GM21515 (cell line): Measurements from ENCODE around the gene UNC93B1.
"Not testable (repeated sequence)": the region's sequence is repeated elsewhere in the genome, so short reads cannot be mapped to it uniquely, and the experiment has no call there.

Experiments
- ATAC-seq: cut with Tn5 transposase; IDR thresholded peaks from one replicate; pipeline ENCODE4 v1.9.1; 2021; ENCODE audit not compliant: unreplicated experiment

Gene UNC93B1

DNA sequence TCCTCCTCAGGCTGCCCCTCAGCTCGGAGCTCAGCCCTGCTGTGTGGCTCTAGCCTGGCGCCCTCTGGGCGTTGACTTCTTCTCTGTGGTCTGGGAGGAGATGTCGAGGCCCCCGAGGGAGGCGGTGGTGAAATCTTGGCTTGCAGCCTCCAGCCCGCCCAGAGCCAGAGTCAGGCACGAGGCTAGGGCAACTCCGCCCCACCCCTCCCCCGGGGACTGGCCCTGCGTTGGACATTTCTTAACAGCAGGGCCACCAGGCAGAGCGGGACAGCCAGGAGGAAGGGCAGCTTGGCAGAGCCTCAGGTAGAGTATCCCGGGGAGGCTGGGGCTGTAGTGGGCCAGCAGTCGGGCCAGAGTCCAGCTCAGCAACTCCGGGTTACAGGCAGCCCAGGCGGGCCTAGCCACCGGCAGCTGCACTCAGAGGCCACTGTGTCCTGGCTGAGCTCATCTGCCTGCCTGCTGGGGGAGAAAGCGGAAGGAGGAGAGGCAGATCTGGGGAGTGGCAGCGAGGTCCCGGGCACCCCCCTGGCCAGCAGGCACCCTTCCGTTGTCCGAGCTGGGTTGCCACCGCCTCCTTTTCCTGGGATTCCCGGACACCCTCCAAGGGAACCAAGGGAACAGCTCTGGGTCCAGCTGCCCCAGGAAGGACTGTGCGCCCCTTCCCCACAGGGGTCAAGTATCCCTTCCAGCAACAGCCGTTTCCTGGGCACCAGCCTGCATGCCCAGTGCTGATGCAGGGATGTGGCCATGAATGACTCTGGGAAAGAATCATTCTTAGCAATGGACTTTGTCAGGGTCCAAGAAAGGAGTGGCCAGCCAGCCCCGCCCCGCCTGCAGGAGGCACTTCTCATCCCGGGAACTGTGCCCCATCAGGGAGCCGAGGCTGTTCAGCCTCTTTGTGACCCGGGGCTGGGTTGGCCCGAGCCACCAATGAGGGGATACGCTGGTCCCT lies 6.5 kb upstream of the UNC93B1 start, which contains the start of gene ALDH3B1:
TSS of gene ALDH3B1 (plus strand) at position 238 of the 952 bp plus-strand sequence. CDS start 4,971 bp downstream, outside the sequence.
- ATAC-seq: no peak

DNA sequence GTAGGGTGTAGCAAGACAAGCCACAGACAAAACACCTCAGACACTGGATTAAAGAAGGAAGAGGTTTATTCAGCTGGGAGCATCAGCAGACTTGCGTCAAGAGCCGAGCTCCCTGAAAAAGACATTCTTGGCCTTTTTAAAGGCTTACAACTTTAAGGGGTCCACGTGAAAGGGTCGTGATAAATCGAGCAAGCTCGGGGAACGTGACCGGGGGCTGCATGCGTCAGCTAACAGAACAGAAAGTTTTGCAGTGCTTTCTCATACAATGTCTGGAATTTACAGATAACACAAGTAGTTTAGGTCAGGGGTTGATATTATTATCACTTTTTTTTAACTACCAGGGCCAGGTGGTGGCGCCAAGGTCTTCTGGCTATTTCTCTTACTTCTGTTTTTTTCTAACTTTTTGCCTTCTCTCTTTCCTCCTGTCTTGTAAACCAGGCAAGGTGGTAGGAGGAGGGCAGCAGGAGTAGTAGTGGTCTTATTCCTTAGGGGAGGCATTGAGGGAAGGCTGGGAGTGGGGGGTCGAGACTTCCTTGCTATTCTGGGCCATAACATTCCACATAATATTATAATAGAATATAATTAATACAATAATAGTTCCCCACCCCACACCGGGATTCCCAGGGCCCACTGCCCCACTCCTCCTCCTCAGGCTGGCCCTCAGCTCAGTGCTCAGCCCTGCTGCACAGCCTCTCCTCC lies 5.6 kb upstream of the UNC93B1 start:
- ATAC-seq: no peak

- ATAC-seq: no peak
Observed at GRCh38 chr11:68008381-68009337, 4.8 kb upstream of the UNC93B1 start.

GRCh38 chr11:68007498-68008380 lies 3.8 kb upstream of the UNC93B1 start:
- no peak for ATAC-seq

GRCh38 chr11:68006606-68007166 lies 2.8 kb upstream of the UNC93B1 start:
- no peak for ATAC-seq

DNA sequence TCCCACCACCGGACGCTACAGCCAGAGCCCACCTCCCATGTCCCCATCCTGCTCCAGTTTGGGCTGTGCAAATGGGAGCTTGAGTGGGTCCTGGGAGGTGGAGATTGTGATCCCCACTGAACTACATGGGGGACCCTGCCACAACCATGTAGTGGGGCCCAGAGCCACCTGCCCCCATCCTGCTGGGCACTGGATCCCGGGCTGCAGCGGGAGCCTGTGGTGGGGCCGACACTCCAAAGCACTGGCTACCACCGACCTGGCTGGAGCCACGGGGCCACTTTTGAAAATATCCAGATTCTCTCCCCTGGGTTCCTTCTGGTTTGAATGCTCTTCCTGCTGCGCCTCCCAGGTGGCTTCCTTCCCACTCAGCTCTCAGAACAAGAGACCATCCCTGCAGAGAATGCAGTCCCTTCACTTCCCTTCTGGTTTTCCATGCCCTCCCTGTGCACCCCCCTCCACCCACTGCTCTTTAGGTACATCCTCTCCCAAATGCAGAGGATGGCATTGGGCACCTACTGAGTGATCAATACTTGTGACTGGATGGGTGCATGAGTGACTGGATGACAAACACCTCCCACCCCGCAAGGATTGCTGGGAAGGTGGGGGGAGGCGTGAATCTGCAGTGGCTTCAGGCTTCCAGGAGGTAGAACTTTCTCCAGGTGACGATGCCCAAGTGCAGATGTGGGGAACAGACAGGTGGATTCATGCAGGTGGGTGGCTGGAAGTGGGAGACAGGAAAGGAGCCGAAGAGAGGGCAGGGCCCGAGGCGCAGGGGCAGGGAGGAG lies 846 bp upstream of the UNC93B1 start:
- no peak for ATAC-seq

- ATAC-seq: peak; percentile 34
Observed at GRCh38 chr11:68002938-68003845, 705 bp downstream of the UNC93B1 start.

GRCh38 chr11:68002575-68002937 lies 1.3 kb downstream of the UNC93B1 start:
- peak; percentile 28 for ATAC-seq

GRCh38 chr11:67999704-68000103 lies 4.2 kb downstream of the UNC93B1 start:
- ATAC-seq: no peak

DNA sequence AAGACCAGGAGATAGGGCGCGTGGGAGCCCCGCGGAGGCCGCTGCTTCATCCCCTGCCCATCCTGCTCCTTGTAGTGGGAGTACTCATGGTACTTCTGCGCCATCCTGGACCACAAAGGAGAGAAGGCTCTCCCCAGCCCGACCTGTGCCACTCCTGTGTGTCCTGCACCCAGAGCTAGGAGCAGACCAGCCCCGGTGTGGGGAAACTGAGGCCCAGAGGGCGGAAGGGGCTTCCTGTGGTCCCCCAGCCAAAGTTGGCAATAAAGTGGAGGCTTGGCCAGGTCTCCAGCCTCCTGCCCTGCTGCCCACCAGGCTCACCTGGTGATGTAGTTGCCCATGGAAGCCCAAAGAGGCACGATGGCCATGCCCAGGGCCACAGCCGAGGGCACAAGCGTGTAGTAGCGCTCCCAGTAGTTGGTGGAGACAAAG lies 4.7 kb downstream of the UNC93B1 start:
- no peak for ATAC-seq

DNA sequence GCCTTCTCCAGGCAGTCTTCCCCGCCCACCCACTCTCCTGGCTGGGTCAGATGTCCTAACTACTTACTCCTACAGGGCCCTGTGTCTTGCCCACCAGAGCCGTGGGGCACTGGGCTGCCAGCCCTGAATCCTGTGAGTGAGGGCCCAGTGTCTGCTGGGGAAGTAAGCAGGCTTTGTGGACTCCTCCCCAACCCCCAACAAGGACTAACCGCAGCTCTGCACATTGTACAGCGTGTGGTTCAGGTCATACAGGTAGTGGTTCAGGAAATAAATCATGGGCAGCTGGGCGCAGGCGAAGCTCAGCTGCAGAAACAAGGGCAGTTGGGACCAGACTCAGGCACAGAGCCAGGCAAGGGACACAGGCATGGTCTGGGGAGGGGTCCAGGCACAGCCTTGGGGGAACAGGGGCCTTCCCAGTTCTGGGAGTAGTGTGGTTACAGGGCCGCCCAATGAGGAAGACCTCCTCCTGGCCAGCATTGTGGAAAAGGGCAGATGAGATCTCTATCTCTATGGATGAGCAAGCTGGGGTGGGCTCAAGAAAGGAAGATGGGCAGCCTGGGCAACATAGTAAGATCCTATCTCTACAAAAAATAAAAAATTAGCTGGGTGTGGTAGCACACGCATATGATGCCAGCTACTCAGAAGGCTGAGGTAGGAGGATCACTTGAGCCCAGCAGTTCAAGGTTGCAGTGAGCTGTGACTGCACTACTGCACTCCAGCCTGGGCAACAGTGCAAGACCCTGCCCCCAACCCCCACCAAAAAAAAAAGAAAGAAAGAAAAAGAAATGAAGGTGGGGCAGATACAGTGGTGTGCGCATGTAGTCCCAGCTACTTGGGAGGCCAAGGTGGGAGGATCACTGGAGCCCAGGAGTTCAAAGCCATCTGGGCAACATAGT lies 5.5 kb downstream of the UNC93B1 start:
- ATAC-seq: no peak

- no peak for ATAC-seq
Observed at GRCh38 chr11:67997475-67997921, 6.4 kb downstream of the UNC93B1 start.

- no peak for ATAC-seq
Observed at GRCh38 chr11:67996622-67997474, 7.0 kb downstream of the UNC93B1 start.

- no peak for ATAC-seq
Observed at GRCh38 chr11:67996051-67996450, 7.8 kb downstream of the UNC93B1 start.

DNA sequence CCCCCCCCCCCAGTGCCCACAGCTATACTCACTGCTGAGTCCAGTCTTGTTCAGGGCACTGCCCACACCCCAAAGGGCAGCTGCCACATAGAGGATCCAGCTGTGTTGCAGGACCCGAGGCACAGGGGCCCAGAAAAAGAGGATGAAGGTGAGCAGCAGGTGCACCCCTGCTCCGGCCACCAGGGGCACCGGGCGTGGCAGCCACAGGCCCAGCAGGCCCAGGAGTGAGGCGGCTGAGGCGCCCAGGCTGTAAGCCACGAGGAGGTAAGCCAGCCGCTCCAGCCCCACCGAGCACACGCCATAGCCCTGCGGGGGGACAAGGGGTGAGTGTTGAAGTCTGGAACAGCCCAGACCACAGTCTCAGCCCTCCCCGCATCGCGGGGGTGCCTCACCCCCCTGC lies 8.3 kb downstream of the UNC93B1 start:
- not testable (repeated sequence) for ATAC-seq

DNA sequence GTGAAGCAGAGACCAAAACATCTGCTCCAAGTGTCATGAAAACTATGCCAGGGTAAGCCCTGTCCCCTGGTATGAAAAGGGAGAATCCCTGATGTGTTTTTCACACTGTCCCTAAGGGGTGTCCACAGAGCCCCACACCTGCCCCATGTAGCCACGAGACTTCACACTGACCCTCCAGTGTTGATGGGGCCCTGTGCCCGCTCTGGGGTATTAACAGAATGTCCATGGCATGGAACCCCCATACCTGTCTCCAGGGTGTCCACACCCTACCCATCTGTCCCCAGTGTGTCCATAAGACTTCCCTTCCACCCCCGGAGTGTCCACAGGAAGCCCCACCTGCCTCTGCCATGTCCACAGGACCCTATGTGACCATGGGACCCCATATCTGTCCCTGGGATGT lies 8.8 kb downstream of the UNC93B1 start:
- ATAC-seq: not testable (repeated sequence)
